ENCODE measurements around the gene DCUN1D3.
A peak's percentile ranks its signal among the peaks of the same experiment; 100 is the strongest.

- TF ChIP-seq CTCF (IDR thresholded peaks at IDR 0.05; ENCODE audit: poor library complexity): peak; percentile 99
- TF ChIP-seq EZH2 (IDR thresholded peaks at IDR 0.05; ENCODE audit: borderline replicate concordance): no peak
Measured at GRCh38 chr16:20849589-20850390, 50.4 kb downstream of the DCUN1D3 start.

Measured in hepatocyte (in vitro differentiated cells).